Activated naive CD4-positive, alpha-beta T cell (primary cell): Measurements from ENCODE around the gene FMO1.
"Not testable (repeated sequence)": the region's sequence is repeated elsewhere in the genome, so short reads cannot be mapped to it uniquely, and the experiment has no call there.

Experiments used
- DNase-seq, 4 experiments: peaks; one replicate each; lab custom pipeline; 2025; lab: John Stamatoyannopoulos, UW

The FMO1 gene

GRCh38 chr1:171279678-171280077, 31.4 kb downstream of the FMO1 start:
- no peak for DNase-seq

GRCh38 chr1:171280599-171280998, 32.3 kb downstream of the FMO1 start:
- DNase-seq: no peak

- DNase-seq: no peak
Observed at GRCh38 chr1:171286032-171286705, 37.9 kb downstream of the FMO1 start.

GRCh38 chr1:171290621-171291020, 42.3 kb downstream of the FMO1 start:
- no peak for DNase-seq

- no peak for DNase-seq
Observed at GRCh38 chr1:171292799-171293198, 44.5 kb downstream of the FMO1 start.

GRCh38 chr1:171295383-171295782, 47.1 kb downstream of the FMO1 start:
- DNase-seq: not testable (repeated sequence)

- no peak for DNase-seq
Observed at GRCh38 chr1:171295821-171296220, 47.5 kb downstream of the FMO1 start.

- DNase-seq: no peak
Observed at GRCh38 chr1:171296897-171297296, 48.6 kb downstream of the FMO1 start.

GRCh38 chr1:171298696-171299095, 50.4 kb downstream of the FMO1 start:
- DNase-seq: no peak

- DNase-seq: no peak
Observed at GRCh38 chr1:171299342-171299741, 51.0 kb downstream of the FMO1 start.

- no peak for DNase-seq
Observed at GRCh38 chr1:171300401-171300800, 52.1 kb downstream of the FMO1 start.

- DNase-seq: no peak
Observed at GRCh38 chr1:171310661-171311087, 62.4 kb downstream of the FMO1 start.

GRCh38 chr1:171311771-171312558, 63.7 kb downstream of the FMO1 start:
- DNase-seq: no peak

GRCh38 chr1:171313319-171313834, 65.1 kb downstream of the FMO1 start:
- no peak for DNase-seq

- peak; percentile 7 to 57 (median 32) for DNase-seq
Observed at GRCh38 chr1:171313835-171314320, 65.6 kb downstream of the FMO1 start, which contains the start of gene FMO4. TSS of gene FMO4 (plus strand) at chr1:171314183. CDS start at chr1:171319826, 5,643 bp downstream.

GRCh38 chr1:171329251-171329650, 81.0 kb downstream of the FMO1 start:
- DNase-seq: no peak

GRCh38 chr1:171334024-171334640, 85.8 kb downstream of the FMO1 start:
- no peak for DNase-seq
